Left ventricle myocardium inferior (tissue), 1 donor: ENCODE data around the gene TMBIM6. TPM values are rescaled to one million over a fixed set of nuclear protein-coding genes. Genes with fewer than 3 reads are reported as not detected.

ENCODE experiments used
- DNase-seq: peaks from one replicate; pipeline ENCODE4 v3.0.0-alpha.2; 2020
- H3K27ac ChIP-seq: fragments of 200-600 bp; replicated peaks from 2 replicates; pipeline ENCODE4 v1.8.0; 2021
- H3K27me3 ChIP-seq: fragments of 200-600 bp; 2 replicates; pipeline ENCODE4 v1.8.0; 2021; ENCODE audit warnings: low read depth
- H3K36me3 ChIP-seq: fragments of 200-600 bp; 2 replicates; pipeline ENCODE4 v1.8.0; 2021
- H3K4me1 ChIP-seq: fragments of 200-600 bp; 2 replicates; pipeline ENCODE4 v1.8.0; 2021
- H3K4me3 ChIP-seq: fragments of 200-600 bp; 2 replicates; pipeline ENCODE4 v1.8.0; 2021; ENCODE audit warnings: mild to moderate bottlenecking, moderate library complexity
- H3K9me3 ChIP-seq: fragments of 200-600 bp; replicated peaks from 2 replicates; pipeline ENCODE4 v1.8.0; 2021
- CTCF ChIP-seq: fragments of 200-600 bp; IDR thresholded peaks from 2 replicates; pipeline ENCODE4 v1.8.0; 2021; ENCODE audit warnings: antibody characterized with exemption, mild to moderate bottlenecking, borderline replicate concordance
- intact Hi-C: fragments of 100-400 bp; cut with micrococcal nuclease; formaldehyde crosslinking; loops from one replicate; pipeline ENCODE4 v1.11.0; 2022
- total RNA-seq: library from RNA; stranded (reverse); fragmentation: NEBNext Ultra II Directional; extraction: Animal tissue kit (Norgen Biotek cat#: 25700); gene quantifications from one replicate; pipeline ENCODE4 v1.2.1, GENCODE V29; 2021
- donor health status: DM: no; HTN: yes; CAD: no; lungs with severe emphysema.

Gene TMBIM6
- total RNA-seq, 1 donor from 2014 or later = 215 TPM

- Histone ChIP-seq H3K36me3 (no peaks in the 10 kb centered on the region), H3K27me3 (no peaks in the 10 kb centered on the region), H3K27ac (peak overlapping the region; percentile 81), H3K4me3 (peak overlapping the region; percentile 27), H3K4me1 (peaks cover 83% of the 10 kb centered on the region), H3K9me3 (no peaks in the 10 kb centered on the region)
- peak; percentile 40 for DNase-seq
- intact Hi-C loops = no loop called here
- TF ChIP-seq CTCF = no peak
These were observed 42.5 kb upstream of the TMBIM6 start for GRCh38 chr12:49698619-49699545.

GRCh38 chr12:49702009-49702408 is 39.3 kb upstream of the TMBIM6 start:
- Histone ChIP-seq H3K27ac (no peak overlapping the region), H3K36me3 (no peaks in the 10 kb centered on the region), H3K4me3 (no peak overlapping the region), H3K27me3 (peaks cover 7% of the 10 kb centered on the region), H3K4me1 (peaks cover 95% of the 10 kb centered on the region), H3K9me3 (no peaks in the 10 kb centered on the region)
- no peak for DNase-seq
- TF ChIP-seq CTCF = no peak
- intact Hi-C loops = no loop called here

- peak overlapping the region; percentile 98 for H3K27ac ChIP-seq
- intact Hi-C loops = no loop called here
- H3K4me3 ChIP-seq = no peak overlapping the region
- H3K9me3 ChIP-seq = no peaks in the 10 kb centered on the region
- peaks cover 8% of the 10 kb centered on the region for H3K27me3 ChIP-seq
- H3K36me3 ChIP-seq = no peaks in the 10 kb centered on the region
- H3K4me1 ChIP-seq = peaks cover 92% of the 10 kb centered on the region
- no peak for DNase-seq
- TF ChIP-seq CTCF = no peak
These were observed 38.6 kb upstream of the TMBIM6 start for GRCh38 chr12:49702676-49703215.

- no peak for TF ChIP-seq CTCF
- no peak overlapping the region for H3K4me3 ChIP-seq
- intact Hi-C loops = no loop called here
- H3K36me3 ChIP-seq = no peaks in the 10 kb centered on the region
- peak overlapping the region; percentile 98 for H3K27ac ChIP-seq
- no peaks in the 10 kb centered on the region for H3K9me3 ChIP-seq
- DNase-seq = no peak
- peaks cover 8% of the 10 kb centered on the region for H3K27me3 ChIP-seq
- peaks cover 85% of the 10 kb centered on the region for H3K4me1 ChIP-seq
These were observed 37.7 kb upstream of the TMBIM6 start for GRCh38 chr12:49703647-49704137.

GRCh38 chr12:49705479-49706134 is 35.8 kb upstream of the TMBIM6 start:
- Histone ChIP-seq H3K27me3 (peaks cover 21% of the 10 kb centered on the region), H3K4me3 (peak overlapping the region; percentile 96), H3K27ac (peak overlapping the region; percentile 98), H3K36me3 (no peaks in the 10 kb centered on the region), H3K9me3 (no peaks in the 10 kb centered on the region), H3K4me1 (peaks cover 66% of the 10 kb centered on the region)
- TF ChIP-seq CTCF = no peak
- DNase-seq = peak; percentile 29
- intact Hi-C loops = no loop called here
